ENCODE measurements around the gene MYL6. TPM values are rescaled to one million over a fixed set of nuclear protein-coding genes. Genes with fewer than 3 reads are reported as not detected.

The MYL6 gene
- total and polyA plus RNA-seq, 9 of the 15 experiments (the other 6 are each of a cell fraction or from before 2014, with no cell fraction given): 557 to 1,664 (median 958) TPM

DNA sequence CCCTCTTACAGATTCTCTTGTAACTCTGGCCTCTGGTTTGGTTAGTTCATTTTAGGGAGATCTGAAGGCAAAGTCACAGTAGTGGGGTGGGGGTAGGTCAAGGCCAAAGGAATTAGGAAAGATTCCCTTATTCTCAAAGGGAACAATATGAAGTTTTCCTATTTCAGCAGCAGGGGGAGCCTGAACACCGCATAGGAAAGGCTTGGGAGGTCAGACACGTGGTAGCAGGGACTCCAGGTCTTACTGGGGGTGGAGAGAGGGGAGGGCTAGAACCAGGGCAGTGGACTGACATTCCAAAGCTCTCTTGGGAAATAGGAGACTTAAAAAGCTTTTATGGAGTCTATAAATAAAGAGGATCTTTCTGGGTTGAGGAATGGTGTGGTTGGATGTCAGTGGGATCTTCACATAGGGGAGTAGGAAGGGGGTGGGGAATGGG lies 38.8 kb upstream of the MYL6 start (continued):
- TF ChIP-seq, protein P1, sequence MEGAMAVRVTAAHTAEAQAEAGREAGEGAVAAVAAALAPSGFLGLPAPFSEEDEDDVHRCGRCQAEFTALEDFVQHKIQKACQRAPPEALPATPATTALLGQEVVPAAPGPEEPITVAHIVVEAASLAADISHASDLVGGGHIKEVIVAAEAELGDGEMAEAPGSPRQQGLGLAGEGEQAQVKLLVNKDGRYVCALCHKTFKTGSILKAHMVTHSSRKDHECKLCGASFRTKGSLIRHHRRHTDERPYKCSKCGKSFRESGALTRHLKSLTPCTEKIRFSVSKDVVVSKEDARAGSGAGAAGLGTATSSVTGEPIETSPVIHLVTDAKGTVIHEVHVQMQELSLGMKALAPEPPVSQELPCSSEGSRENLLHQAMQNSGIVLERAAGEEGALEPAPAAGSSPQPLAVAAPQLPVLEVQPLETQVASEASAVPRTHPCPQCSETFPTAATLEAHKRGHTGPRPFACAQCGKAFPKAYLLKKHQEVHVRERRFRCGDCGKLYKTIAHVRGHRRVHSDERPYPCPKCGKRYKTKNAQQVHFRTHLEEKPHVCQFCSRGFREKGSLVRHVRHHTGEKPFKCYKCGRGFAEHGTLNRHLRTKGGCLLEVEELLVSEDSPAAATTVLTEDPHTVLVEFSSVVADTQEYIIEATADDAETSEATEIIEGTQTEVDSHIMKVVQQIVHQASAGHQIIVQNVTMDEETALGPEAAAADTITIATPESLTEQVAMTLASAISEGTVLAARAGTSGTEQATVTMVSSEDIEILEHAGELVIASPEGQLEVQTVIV (CRISPR knock-in tag; IDR thresholded peaks at IDR 0.05; ENCODE audit: borderline replicate concordance): no peak
- TF ChIP-seq NR2F6 (CRISPR knock-in tag; IDR thresholded peaks at IDR 0.05): no peak
- no peak for TF ChIP-seq RBM15 (IDR thresholded peaks at IDR 0.05; ENCODE audit: insufficient read depth, low read length)
- TF ChIP-seq RBFOX2 (IDR thresholded peaks at IDR 0.05; ENCODE audit: low read depth, low read length): no peak
- no peak for TF ChIP-seq ZNF384 (IDR thresholded peaks at IDR 0.05; ENCODE audit: low read depth, low read length)
- TF ChIP-seq ZBTB43 (CRISPR knock-in tag; IDR thresholded peaks at IDR 0.05): no peak
- TF ChIP-seq STAT6 (CRISPR knock-in tag; IDR thresholded peaks at IDR 0.05): no peak
- no peak; the same call in 1 of the 2 replicates for TF ChIP-seq NFRKB (IDR thresholded peaks at IDR 0.05; ENCODE audit: low read depth)
- TF ChIP-seq BRD9 (IDR thresholded peaks at IDR 0.05; ENCODE audit: low read depth, partially characterized antibody): peak; percentile 80
- TF ChIP-seq PURB (CRISPR knock-in tag; IDR thresholded peaks at IDR 0.05; ENCODE audit: low read depth): no peak
- no peak for TF ChIP-seq ZNF75A (CRISPR knock-in tag; IDR thresholded peaks at IDR 0.05)
- TF ChIP-seq, protein P2, sequence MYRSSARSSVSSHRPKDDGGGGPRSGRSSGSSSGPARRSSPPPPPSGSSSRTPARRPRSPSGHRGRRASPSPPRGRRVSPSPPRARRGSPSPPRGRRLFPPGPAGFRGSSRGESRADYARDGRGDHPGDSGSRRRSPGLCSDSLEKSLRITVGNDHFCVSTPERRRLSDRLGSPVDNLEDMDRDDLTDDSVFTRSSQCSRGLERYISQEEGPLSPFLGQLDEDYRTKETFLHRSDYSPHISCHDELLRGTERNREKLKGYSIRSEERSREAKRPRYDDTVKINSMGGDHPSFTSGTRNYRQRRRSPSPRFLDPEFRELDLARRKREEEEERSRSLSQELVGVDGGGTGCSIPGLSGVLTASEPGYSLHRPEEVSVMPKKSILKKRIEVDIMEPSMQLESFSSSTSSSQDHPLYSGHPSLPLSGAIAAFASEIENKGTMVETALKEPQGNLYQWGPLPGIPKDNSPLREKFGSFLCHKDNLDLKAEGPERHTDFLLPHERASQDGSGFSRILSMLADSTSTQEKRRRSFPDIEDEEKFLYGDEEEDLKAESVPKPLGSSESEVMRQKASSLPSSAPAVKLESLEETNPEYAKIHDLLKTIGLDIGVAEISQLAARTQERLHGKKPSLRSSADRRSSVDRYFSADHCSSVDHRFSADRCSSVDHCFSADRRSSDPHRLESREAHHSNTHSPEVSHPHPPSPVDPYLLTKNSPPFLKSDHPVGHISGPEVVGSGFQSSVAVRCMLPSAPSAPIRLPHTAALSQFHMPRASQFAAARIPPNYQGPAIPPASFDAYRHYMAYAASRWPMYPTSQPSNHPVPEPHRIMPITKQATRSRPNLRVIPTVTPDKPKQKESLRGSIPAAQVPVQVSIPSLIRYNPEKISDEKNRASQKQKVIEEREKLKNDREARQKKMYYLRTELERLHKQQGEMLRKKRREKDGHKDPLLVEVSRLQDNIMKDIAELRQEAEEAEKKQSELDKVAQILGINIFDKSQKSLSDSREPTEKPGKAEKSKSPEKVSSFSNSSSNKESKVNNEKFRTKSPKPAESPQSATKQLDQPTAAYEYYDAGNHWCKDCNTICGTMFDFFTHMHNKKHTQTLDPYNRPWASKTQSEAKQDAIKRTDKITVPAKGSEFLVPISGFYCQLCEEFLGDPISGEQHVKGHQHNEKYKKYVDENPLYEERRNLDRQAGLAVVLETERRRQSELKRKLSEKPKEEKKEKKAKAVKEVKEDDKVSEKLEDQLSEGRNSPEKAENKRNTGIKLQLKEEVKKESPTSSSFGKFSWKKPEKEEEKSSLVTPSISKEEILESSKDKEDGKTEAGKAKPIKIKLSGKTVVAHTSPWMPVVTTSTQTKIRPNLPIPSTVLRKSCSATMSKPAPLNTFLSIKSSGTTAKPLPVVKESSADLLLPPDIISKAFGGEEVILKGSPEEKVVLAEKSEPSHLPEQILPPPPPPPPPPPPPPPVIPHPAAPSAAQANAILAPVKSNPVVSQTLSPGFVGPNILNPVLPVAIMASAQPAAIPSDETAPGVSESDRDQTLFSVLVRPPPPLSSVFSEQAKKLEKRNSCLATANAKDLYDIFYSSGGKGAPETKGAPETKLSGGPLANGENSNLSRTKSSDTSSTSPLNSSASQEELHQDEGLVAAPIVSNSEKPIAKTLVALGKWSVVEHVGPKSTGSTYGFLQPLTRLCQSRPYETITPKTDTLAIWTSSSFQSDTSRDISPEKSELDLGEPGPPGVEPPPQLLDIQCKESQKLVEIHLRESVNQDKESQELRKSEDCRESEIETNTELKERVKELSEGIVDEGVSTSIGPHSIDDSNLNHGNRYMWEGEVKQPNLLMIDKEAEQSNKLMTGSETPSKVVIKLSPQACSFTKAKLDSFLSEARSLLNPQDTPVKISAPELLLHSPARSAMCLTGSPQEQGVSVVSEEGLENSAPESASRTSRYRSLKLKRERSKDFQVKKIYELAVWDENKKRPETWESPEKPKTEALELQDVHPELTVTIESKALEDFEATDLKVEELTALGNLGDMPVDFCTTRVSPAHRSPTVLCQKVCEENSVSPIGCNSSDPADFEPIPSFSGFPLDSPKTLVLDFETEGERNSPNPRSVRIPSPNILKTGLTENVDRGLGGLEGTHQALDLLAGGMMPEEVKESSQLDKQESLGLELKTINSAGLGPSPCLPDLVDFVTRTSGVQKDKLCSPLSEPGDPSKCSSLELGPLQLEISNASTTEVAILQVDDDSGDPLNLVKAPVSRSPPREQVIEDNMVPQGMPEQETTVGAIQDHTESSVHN (IDR thresholded peaks at IDR 0.05; ENCODE audit: borderline replicate concordance in 1 of 2, low read depth in 1 of 2): no peak
- no peak for TF ChIP-seq ZNF12 (CRISPR knock-in tag; IDR thresholded peaks at IDR 0.05)
- no peak for TF ChIP-seq RFX5 (IDR thresholded peaks at IDR 0.05; ENCODE audit: low read depth, low read length)

All from K562 (cell line).